GM21423 (cell line): ENCODE measurements around the gene RBBP7.
"Not testable (repeated sequence)": the region's sequence is repeated elsewhere in the genome, so short reads cannot be mapped to it uniquely, and the experiment has no call there.

Experiments used
- ATAC-seq: cut with Tn5 transposase; IDR thresholded peaks from one replicate; pipeline ENCODE4 v1.9.1; 2021; ENCODE audit warnings: mild to moderate bottlenecking, moderate library complexity; ENCODE audit not compliant: unreplicated experiment

RBBP7 gene

GRCh38 chrX:16867947-16868346 is 2.2 kb downstream of the RBBP7 start:
- ATAC-seq: no peak

GRCh38 chrX:16862829-16863228 is 7.3 kb downstream of the RBBP7 start:
- ATAC-seq: no peak

GRCh38 chrX:16856744-16857143 is 13.4 kb downstream of the RBBP7 start:
- ATAC-seq: no peak

- not testable (repeated sequence) for ATAC-seq
Measured at GRCh38 chrX:16856076-16856404, 14.1 kb downstream of the RBBP7 start.

- no peak for ATAC-seq
Measured at GRCh38 chrX:16855363-16856075, 14.6 kb downstream of the RBBP7 start.

GRCh38 chrX:16853537-16853936 is 16.6 kb downstream of the RBBP7 start:
- no peak for ATAC-seq

- no peak for ATAC-seq
Measured at GRCh38 chrX:16852617-16853179, 17.5 kb downstream of the RBBP7 start.

GRCh38 chrX:16851827-16852226 is 18.3 kb downstream of the RBBP7 start:
- ATAC-seq: no peak

- ATAC-seq: no peak
Measured at GRCh38 chrX:16851421-16851820, 18.7 kb downstream of the RBBP7 start.

GRCh38 chrX:16848541-16848940 is 21.6 kb downstream of the RBBP7 start:
- ATAC-seq: no peak

- ATAC-seq: no peak
Measured at GRCh38 chrX:16845686-16846085, 24.5 kb downstream of the RBBP7 start.

- no peak for ATAC-seq
Measured at GRCh38 chrX:16843208-16843909, 26.8 kb downstream of the RBBP7 start.

- ATAC-seq: no peak
Measured at GRCh38 chrX:16842684-16843083, 27.5 kb downstream of the RBBP7 start.

GRCh38 chrX:16839852-16840460 is 30.2 kb downstream of the RBBP7 start:
- ATAC-seq: no peak

- ATAC-seq: no peak
Measured at GRCh38 chrX:16839219-16839851, 30.8 kb downstream of the RBBP7 start.

GRCh38 chrX:16838202-16839066 is 31.7 kb downstream of the RBBP7 start:
- no peak for ATAC-seq

GRCh38 chrX:16836371-16836770 is 33.8 kb downstream of the RBBP7 start:
- ATAC-seq: no peak

- no peak for ATAC-seq
Measured at GRCh38 chrX:16834806-16835205, 35.4 kb downstream of the RBBP7 start.

GRCh38 chrX:16832301-16832700 is 37.9 kb downstream of the RBBP7 start:
- ATAC-seq: no peak

- no peak for ATAC-seq
Measured at GRCh38 chrX:16828124-16828908, 41.8 kb downstream of the RBBP7 start.
